HEK293 (cell line): ENCODE results near the gene FBXL13.

ENCODE experiments used
- CTCF ChIA-PET: fragments of 350-600 bp; formaldehyde crosslinking; extraction: SDS; loops from one replicate; lab custom pipeline; 2021; ENCODE audit warnings: antibody characterized with exemption; lab: Yijun Ruan, JAX
- POLR2A ChIA-PET: fragments of 300-600 bp; formaldehyde crosslinking; extraction: SDS; loops from one replicate; lab custom pipeline; 2020; ENCODE audit warnings: antibody characterized with exemption, inconsistent platforms; lab: Yijun Ruan, JAX
- H3K27ac ChIP-seq: fragments of 200-500 bp; sonication (Bioruptor generic); 2 replicates; pipeline ENCODE4 v1.5.1; 2014; ENCODE audit warnings: low read depth, low read length, control low read depth, inconsistent platforms; ENCODE audit errors: extremely low read depth
- H3K36me3 ChIP-seq, 2 experiments: fragments of 200-500 bp in 1 of 2; sonication (Bioruptor generic) in 1 of 2; 1 replicate in 1 of 2; 2 replicates in 1 of 2; pipeline ENCODE4 v1.5.1; 2014 to 2017; ENCODE audit warnings: inconsistent platforms in 2 of 2, low read length in 2 of 2; ENCODE audit not compliant: control insufficient read depth in 2 of 2, insufficient read depth in 1 of 2
- H3K4me1 ChIP-seq: fragments of 200-500 bp; sonication (Bioruptor generic); 2 replicates; pipeline ENCODE4 v1.5.1; 2014; ENCODE audit warnings: mild to moderate bottlenecking, low read length, inconsistent platforms; ENCODE audit not compliant: control insufficient read depth, insufficient read depth
- H3K4me3 ChIP-seq: 2 replicates; pipeline ENCODE4 v1.5.1; 2011; ENCODE audit warnings: low read depth, mild to moderate bottlenecking, control low read depth, low read length, moderate library complexity
- H3K9me3 ChIP-seq: fragments of 200-500 bp; sonication (Bioruptor generic); 2 replicates; pipeline ENCODE4 v1.5.1; 2014; ENCODE audit warnings: low read depth, low read length, inconsistent platforms; ENCODE audit not compliant: control insufficient read depth, insufficient read depth
- GLIS2 ChIP-seq: fragments of 450-650 bp; formaldehyde crosslinking; IDR thresholded peaks from 2 replicates; pipeline ENCODE4 v1.5.1; 2016; ENCODE audit warnings: missing biosample characterization, missing genetic modification characterization
- HOXA7 ChIP-seq: sonication (generic); formaldehyde crosslinking; IDR thresholded peaks from 2 replicates; pipeline ENCODE4 v1.8.1; 2022; ENCODE audit warnings: missing genetic modification reagents, borderline replicate concordance
- HOXD13 ChIP-seq: sonication (generic); formaldehyde crosslinking; IDR thresholded peaks from 2 replicates; pipeline ENCODE4 v1.8.0; 2022; ENCODE audit warnings: missing genetic modification reagents, borderline replicate concordance
- KLF9 ChIP-seq: fragments of 450-650 bp; formaldehyde crosslinking; IDR thresholded peaks from 2 replicates; pipeline ENCODE4 v1.5.1; 2016; ENCODE audit warnings: missing biosample characterization, missing genetic modification characterization, low read depth
- MEIS1 ChIP-seq: sonication (generic); formaldehyde crosslinking; IDR thresholded peaks from 2 replicates; pipeline ENCODE4 v1.8.1; 2022; ENCODE audit warnings: missing genetic modification reagents, mild to moderate bottlenecking, borderline replicate concordance
- MYNN ChIP-seq: fragments of 450-650 bp; formaldehyde crosslinking; IDR thresholded peaks from 2 replicates; pipeline ENCODE4 v1.5.1; 2016; ENCODE audit warnings: missing biosample characterization, missing genetic modification characterization, borderline replicate concordance
- YY2 ChIP-seq: fragments of 450-650 bp; formaldehyde crosslinking; IDR thresholded peaks from 2 replicates; pipeline ENCODE4 v1.5.1; 2016; ENCODE audit warnings: missing biosample characterization, missing genetic modification characterization
- ZBTB8A ChIP-seq: fragments of 450-650 bp; formaldehyde crosslinking; IDR thresholded peaks from 2 replicates; pipeline ENCODE4 v1.5.1; 2016; ENCODE audit warnings: missing biosample characterization, missing genetic modification characterization
- ZNF23 ChIP-seq: fragments of 450-650 bp; formaldehyde crosslinking; IDR thresholded peaks from 2 replicates; pipeline ENCODE4 v1.5.1; 2016; ENCODE audit warnings: missing biosample characterization, missing genetic modification characterization, borderline replicate concordance
- ZNF24 ChIP-seq: fragments of 450-650 bp; formaldehyde crosslinking; IDR thresholded peaks from 2 replicates; pipeline ENCODE4 v1.5.1; 2016; ENCODE audit warnings: missing biosample characterization, missing genetic modification characterization
- ZNF292 ChIP-seq: fragments of 450-650 bp; formaldehyde crosslinking; IDR thresholded peaks from 2 replicates; pipeline ENCODE4 v1.5.1; 2016; ENCODE audit warnings: low read depth, missing biosample characterization, missing genetic modification characterization, borderline replicate concordance
- ZNF423 ChIP-seq: fragments of 450-650 bp; formaldehyde crosslinking; IDR thresholded peaks from 2 replicates; pipeline ENCODE4 v1.5.1; 2016; ENCODE audit warnings: missing biosample characterization, missing genetic modification characterization
- ZNF513 ChIP-seq: fragments of 450-650 bp; IDR thresholded peaks from 2 replicates; pipeline ENCODE4 v1.5.1; 2018; ENCODE audit warnings: missing biosample characterization, missing genetic modification characterization
- ZNF529 ChIP-seq: fragments of 450-650 bp; formaldehyde crosslinking; IDR thresholded peaks from 2 replicates; pipeline ENCODE4 v1.5.1; 2017; ENCODE audit warnings: missing genetic modification characterization, missing biosample characterization; ENCODE audit not compliant: insufficient replicate concordance
- ZNF549 ChIP-seq: fragments of 450-650 bp; IDR thresholded peaks from 2 replicates; pipeline ENCODE4 v1.5.1; 2018; ENCODE audit warnings: missing biosample characterization, missing genetic modification characterization, mild to moderate bottlenecking, inconsistent platforms, moderate library complexity
- ZNF555 ChIP-seq: fragments of 450-650 bp; formaldehyde crosslinking; conservative IDR thresholded peaks from 2 replicates; pipeline ENCODE4 v1.5.1; 2017; ENCODE audit warnings: missing biosample characterization, mild to moderate bottlenecking, missing genetic modification characterization, inconsistent platforms
- ZNF560 ChIP-seq: fragments of 450-650 bp; formaldehyde crosslinking; IDR thresholded peaks from 2 replicates; pipeline ENCODE4 v1.5.1; 2017; ENCODE audit warnings: missing biosample characterization, missing genetic modification characterization, borderline replicate concordance
- ZNF660 ChIP-seq: fragments of 450-650 bp; IDR thresholded peaks from 2 replicates; pipeline ENCODE4 v1.5.1; 2018; ENCODE audit warnings: missing biosample characterization, mild to moderate bottlenecking, missing genetic modification characterization
- ZNF664 ChIP-seq: fragments of 450-650 bp; formaldehyde crosslinking; IDR thresholded peaks from 2 replicates; pipeline ENCODE4 v1.5.1; 2016; ENCODE audit warnings: missing biosample characterization, missing genetic modification characterization
- ZNF830 ChIP-seq: fragments of 450-650 bp; IDR thresholded peaks from 2 replicates; pipeline ENCODE4 v1.5.0; 2018; ENCODE audit warnings: missing biosample characterization, missing genetic modification characterization, low read depth, mild to moderate bottlenecking, moderate library complexity
- TF ChIP-seq, protein P1 (sequence below): fragments of 450-650 bp; formaldehyde crosslinking; IDR thresholded peaks from 2 replicates; pipeline ENCODE4 v1.5.1; 2016; ENCODE audit warnings: missing biosample characterization, missing genetic modification characterization
- TF ChIP-seq, protein P2 (sequence below): fragments of 450-650 bp; formaldehyde crosslinking; IDR thresholded peaks from 2 replicates; pipeline ENCODE4 v1.5.1; 2016; ENCODE audit warnings: missing biosample characterization, missing genetic modification characterization
- TF ChIP-seq, protein P3 (sequence below): fragments of 450-650 bp; formaldehyde crosslinking; IDR thresholded peaks from 2 replicates; pipeline ENCODE4 v1.5.1; 2016; ENCODE audit warnings: missing biosample characterization, missing genetic modification characterization
- TF ChIP-seq, protein P4 (sequence below): fragments of 450-650 bp; formaldehyde crosslinking; IDR thresholded peaks from 2 replicates; pipeline ENCODE4 v1.5.1; 2017; ENCODE audit warnings: missing biosample characterization, missing genetic modification characterization

FBXL13 gene

DNA sequence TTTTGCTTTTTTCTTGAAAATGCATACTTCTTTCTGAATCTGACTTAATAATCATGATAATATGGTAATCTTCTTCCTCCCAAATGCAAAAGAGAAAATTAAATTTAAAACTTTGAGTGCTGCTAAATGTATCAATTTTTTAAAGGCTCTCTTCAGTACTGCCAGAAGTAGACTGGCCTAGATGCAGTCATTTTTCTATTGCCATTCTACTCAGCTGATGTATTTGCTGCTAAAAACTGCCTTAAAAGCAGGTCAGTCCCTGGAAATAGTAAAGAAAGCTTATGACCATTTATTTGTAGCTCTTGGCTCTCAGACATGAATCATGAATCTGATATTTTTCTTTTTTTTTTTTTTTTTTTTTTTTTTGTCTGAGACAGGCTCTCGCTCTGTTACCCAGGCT is 45.8 kb upstream of the FBXL13 start:
- ChIA-PET POLR2A (no interaction called here), CTCF (no interaction called here)
- Histone ChIP-seq H3K4me3 (no peak overlapping the region), H3K27ac (no peak overlapping the region), H3K9me3 (no peaks in the 10 kb centered on the region), H3K4me1 (no peaks in the 10 kb centered on the region), H3K36me3 (peaks cover 9% of the 10 kb centered on the region in 2 experiments)
- no peak for TF ChIP-seq ZNF423 (tag by site-specific recombination)
- no peak for TF ChIP-seq HOXA7 (CRISPR knock-in tag)
- no peak for TF ChIP-seq GLIS2
- no peak for TF ChIP-seq ZNF24 (tag by site-specific recombination)
- TF ChIP-seq KLF9: no peak
- no peak for TF ChIP-seq ZBTB8A
- no peak for TF ChIP-seq ZNF513 (tag by site-specific recombination)
- no peak for TF ChIP-seq ZNF23 (tag by site-specific recombination)
- TF ChIP-seq ZNF560: no peak
- TF ChIP-seq ZNF664 (tag by site-specific recombination): no peak
- TF ChIP-seq, protein P1, sequence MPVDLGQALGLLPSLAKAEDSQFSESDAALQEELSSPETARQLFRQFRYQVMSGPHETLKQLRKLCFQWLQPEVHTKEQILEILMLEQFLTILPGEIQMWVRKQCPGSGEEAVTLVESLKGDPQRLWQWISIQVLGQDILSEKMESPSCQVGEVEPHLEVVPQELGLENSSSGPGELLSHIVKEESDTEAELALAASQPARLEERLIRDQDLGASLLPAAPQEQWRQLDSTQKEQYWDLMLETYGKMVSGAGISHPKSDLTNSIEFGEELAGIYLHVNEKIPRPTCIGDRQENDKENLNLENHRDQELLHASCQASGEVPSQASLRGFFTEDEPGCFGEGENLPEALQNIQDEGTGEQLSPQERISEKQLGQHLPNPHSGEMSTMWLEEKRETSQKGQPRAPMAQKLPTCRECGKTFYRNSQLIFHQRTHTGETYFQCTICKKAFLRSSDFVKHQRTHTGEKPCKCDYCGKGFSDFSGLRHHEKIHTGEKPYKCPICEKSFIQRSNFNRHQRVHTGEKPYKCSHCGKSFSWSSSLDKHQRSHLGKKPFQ (tag by site-specific recombination): no peak
- TF ChIP-seq, protein P2, sequence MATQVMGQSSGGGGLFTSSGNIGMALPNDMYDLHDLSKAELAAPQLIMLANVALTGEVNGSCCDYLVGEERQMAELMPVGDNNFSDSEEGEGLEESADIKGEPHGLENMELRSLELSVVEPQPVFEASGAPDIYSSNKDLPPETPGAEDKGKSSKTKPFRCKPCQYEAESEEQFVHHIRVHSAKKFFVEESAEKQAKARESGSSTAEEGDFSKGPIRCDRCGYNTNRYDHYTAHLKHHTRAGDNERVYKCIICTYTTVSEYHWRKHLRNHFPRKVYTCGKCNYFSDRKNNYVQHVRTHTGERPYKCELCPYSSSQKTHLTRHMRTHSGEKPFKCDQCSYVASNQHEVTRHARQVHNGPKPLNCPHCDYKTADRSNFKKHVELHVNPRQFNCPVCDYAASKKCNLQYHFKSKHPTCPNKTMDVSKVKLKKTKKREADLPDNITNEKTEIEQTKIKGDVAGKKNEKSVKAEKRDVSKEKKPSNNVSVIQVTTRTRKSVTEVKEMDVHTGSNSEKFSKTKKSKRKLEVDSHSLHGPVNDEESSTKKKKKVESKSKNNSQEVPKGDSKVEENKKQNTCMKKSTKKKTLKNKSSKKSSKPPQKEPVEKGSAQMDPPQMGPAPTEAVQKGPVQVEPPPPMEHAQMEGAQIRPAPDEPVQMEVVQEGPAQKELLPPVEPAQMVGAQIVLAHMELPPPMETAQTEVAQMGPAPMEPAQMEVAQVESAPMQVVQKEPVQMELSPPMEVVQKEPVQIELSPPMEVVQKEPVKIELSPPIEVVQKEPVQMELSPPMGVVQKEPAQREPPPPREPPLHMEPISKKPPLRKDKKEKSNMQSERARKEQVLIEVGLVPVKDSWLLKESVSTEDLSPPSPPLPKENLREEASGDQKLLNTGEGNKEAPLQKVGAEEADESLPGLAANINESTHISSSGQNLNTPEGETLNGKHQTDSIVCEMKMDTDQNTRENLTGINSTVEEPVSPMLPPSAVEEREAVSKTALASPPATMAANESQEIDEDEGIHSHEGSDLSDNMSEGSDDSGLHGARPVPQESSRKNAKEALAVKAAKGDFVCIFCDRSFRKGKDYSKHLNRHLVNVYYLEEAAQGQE (tag by site-specific recombination): no peak
- TF ChIP-seq ZNF555: no peak

DNA sequence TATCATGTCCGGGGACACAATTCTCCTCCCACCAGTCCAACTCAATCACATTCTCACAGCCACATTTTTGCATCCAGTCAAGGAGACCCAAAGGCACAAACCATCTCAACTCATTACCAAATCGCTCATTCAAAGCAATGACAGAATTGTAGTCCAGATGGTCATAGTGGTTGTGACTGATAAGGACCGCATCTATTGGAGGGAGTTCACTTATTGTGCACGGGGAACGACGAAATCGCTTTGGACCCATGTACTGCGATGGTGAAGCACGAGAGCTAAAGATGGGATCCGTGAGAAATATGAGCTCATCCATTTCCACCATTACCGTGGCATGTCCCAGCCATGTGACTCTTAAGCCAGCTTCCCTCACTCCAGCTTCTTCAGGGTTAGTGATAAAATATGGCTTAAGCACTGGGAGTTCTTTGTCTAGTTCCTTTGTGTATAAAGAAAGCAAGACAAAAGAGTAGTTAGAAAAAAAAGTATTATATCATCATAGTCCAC is 45.2 kb upstream of the FBXL13 start:
- H3K27ac ChIP-seq: no peak overlapping the region
- no peak overlapping the region for H3K4me3 ChIP-seq
- H3K9me3 ChIP-seq: no peaks in the 10 kb centered on the region
- ChIA-PET CTCF (no interaction called here), POLR2A (no interaction called here)
- H3K4me1 ChIP-seq: no peaks in the 10 kb centered on the region
- H3K36me3 ChIP-seq: peaks cover 9 to 10% of the 10 kb centered on the region in 2 experiments
- no peak for TF ChIP-seq ZNF830
- no peak for TF ChIP-seq MEIS1 (CRISPR knock-in tag)
- TF ChIP-seq YY2: no peak
- no peak for TF ChIP-seq HOXD13 (CRISPR knock-in tag)
- no peak for TF ChIP-seq ZNF549 (tag by site-specific recombination)
- no peak for TF ChIP-seq ZNF292 (tag by site-specific recombination)
- TF ChIP-seq, protein P3, sequence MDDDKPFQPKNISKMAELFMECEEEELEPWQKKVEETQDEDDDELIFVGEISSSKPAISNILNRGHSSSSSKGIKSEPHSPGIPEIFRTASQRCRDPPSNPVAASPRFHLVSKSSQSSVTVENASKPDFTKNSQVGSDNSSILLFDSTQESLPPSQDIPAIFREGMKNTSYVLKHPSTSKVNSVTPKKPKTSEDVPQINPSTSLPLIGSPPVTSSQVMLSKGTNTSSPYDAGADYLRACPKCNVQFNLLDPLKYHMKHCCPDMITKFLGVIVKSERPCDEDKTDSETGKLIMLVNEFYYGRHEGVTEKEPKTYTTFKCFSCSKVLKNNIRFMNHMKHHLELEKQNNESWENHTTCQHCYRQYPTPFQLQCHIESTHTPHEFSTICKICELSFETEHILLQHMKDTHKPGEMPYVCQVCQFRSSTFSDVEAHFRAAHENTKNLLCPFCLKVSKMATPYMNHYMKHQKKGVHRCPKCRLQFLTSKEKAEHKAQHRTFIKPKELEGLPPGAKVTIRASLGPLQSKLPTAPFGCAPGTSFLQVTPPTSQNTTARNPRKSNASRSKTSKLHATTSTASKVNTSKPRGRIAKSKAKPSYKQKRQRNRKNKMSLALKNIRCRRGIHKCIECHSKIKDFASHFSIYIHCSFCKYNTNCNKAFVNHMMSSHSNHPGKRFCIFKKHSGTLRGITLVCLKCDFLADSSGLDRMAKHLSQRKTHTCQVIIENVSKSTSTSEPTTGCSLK (tag by site-specific recombination): no peak
- TF ChIP-seq, protein P4, sequence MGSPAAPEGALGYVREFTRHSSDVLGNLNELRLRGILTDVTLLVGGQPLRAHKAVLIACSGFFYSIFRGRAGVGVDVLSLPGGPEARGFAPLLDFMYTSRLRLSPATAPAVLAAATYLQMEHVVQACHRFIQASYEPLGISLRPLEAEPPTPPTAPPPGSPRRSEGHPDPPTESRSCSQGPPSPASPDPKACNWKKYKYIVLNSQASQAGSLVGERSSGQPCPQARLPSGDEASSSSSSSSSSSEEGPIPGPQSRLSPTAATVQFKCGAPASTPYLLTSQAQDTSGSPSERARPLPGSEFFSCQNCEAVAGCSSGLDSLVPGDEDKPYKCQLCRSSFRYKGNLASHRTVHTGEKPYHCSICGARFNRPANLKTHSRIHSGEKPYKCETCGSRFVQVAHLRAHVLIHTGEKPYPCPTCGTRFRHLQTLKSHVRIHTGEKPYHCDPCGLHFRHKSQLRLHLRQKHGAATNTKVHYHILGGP: no peak
- no peak for TF ChIP-seq ZNF660 (tag by site-specific recombination)
- no peak for TF ChIP-seq MYNN (tag by site-specific recombination)
- no peak for TF ChIP-seq ZNF529 (tag by site-specific recombination)
